ENCODE results near the gene ITGB2. TPM values are rescaled to one million over a fixed set of nuclear protein-coding genes. Genes with fewer than 3 reads are reported as not detected.
"Not testable (repeated sequence)": the region's sequence is repeated elsewhere in the genome, so short reads cannot be mapped to it uniquely, and the experiment has no call there.

Gene ITGB2
- polyA plus RNA-seq, 1 donor: 17.1 TPM

GRCh38 chr21:44914176-44914874 lies 6.4 kb downstream of the ITGB2 start:
- H3K27me3 ChIP-seq (ENCODE audit: control insufficient read depth, insufficient read depth, low read length): no peaks in the 10 kb centered on the region
- no peaks in the 10 kb centered on the region for H3K36me3 ChIP-seq (ENCODE audit: control insufficient read depth, insufficient read depth, low read length)
- no peak overlapping the region for H3K4me3 ChIP-seq (ENCODE audit: low read length)
- H3K9me3 ChIP-seq (ENCODE audit: control insufficient read depth, low read depth, low read length): no peaks in the 10 kb centered on the region
- H3K4me1 ChIP-seq (ENCODE audit: control insufficient read depth, insufficient read depth, low read length): peaks cover 46% of the 10 kb centered on the region
- H3K27ac ChIP-seq (ENCODE audit: low read length): peak overlapping the region; percentile 47
- DNase-seq: peak; percentile 35 to 42
- WGBS (ENCODE audit: insufficient coverage, low lambda C conversion rate): 94% methylated on average over 2 of the region's 18 CpGs

GRCh38 chr21:44913425-44914175 lies 7.1 kb downstream of the ITGB2 start:
- Histone ChIP-seq H3K36me3 (ENCODE audit: control insufficient read depth, insufficient read depth, low read length) (no peaks in the 10 kb centered on the region), H3K9me3 (ENCODE audit: control insufficient read depth, low read depth, low read length) (peaks cover 2% of the 10 kb centered on the region), H3K4me3 (ENCODE audit: low read length) (no peak overlapping the region), H3K27me3 (ENCODE audit: control insufficient read depth, insufficient read depth, low read length) (no peaks in the 10 kb centered on the region), H3K4me1 (ENCODE audit: control insufficient read depth, insufficient read depth, low read length) (peaks cover 46% of the 10 kb centered on the region), H3K27ac (ENCODE audit: low read length) (peak overlapping the region; percentile 47)
- DNase-seq: peak in 1 of 2 donors; percentile 26
- WGBS (ENCODE audit: insufficient coverage, low lambda C conversion rate): no CpG with 5 or more reads among the region's 7 CpGs

- Histone ChIP-seq H3K27ac (ENCODE audit: low read length) (peak overlapping the region; percentile 84), H3K4me1 (ENCODE audit: control insufficient read depth, insufficient read depth, low read length) (peaks cover 48% of the 10 kb centered on the region)
- peak; percentile 66 to 81 for DNase-seq
- not testable (repeated sequence) for H3K27me3 ChIP-seq (ENCODE audit: control insufficient read depth, insufficient read depth, low read length); H3K36me3 ChIP-seq (ENCODE audit: control insufficient read depth, insufficient read depth, low read length); H3K9me3 ChIP-seq (ENCODE audit: control insufficient read depth, low read depth, low read length); H3K4me3 ChIP-seq (ENCODE audit: low read length)
- no CpG with 5 or more reads among the region's 25 CpGs for WGBS (ENCODE audit: insufficient coverage, low lambda C conversion rate)
Observed at GRCh38 chr21:44912506-44913412, 7.9 kb downstream of the ITGB2 start.

GRCh38 chr21:44912158-44912473 lies 8.6 kb downstream of the ITGB2 start:
- no CpG with 5 or more reads among the region's 8 CpGs for WGBS (ENCODE audit: insufficient coverage, low lambda C conversion rate)
- no peak for DNase-seq
- Histone ChIP-seq H3K27me3 (ENCODE audit: control insufficient read depth, insufficient read depth, low read length) (no peaks in the 10 kb centered on the region), H3K27ac (ENCODE audit: low read length) (peak overlapping the region; percentile 84), H3K4me3 (ENCODE audit: low read length) (no peak overlapping the region), H3K4me1 (ENCODE audit: control insufficient read depth, insufficient read depth, low read length) (peaks cover 44% of the 10 kb centered on the region), H3K36me3 (ENCODE audit: control insufficient read depth, insufficient read depth, low read length) (no peaks in the 10 kb centered on the region), H3K9me3 (ENCODE audit: control insufficient read depth, low read depth, low read length) (peaks cover 2% of the 10 kb centered on the region)

- peak in 1 of 2 donors; percentile 20 for DNase-seq
- Histone ChIP-seq H3K27ac (ENCODE audit: low read length) (peak overlapping the region; percentile 84), H3K4me3 (ENCODE audit: low read length) (no peak overlapping the region)
Observed at GRCh38 chr21:44911384-44912157, 9.1 kb downstream of the ITGB2 start.

GRCh38 chr21:44911068-44911383 lies 9.7 kb downstream of the ITGB2 start:
- no peaks in the 10 kb centered on the region for H3K36me3 ChIP-seq (ENCODE audit: control insufficient read depth, insufficient read depth, low read length)
- H3K4me3 ChIP-seq (ENCODE audit: low read length): no peak overlapping the region
- no peak overlapping the region for H3K27ac ChIP-seq (ENCODE audit: low read length)
- no CpG with 5 or more reads among the region's 10 CpGs for WGBS (ENCODE audit: insufficient coverage, low lambda C conversion rate)
- no peak for DNase-seq
- peaks cover 2% of the 10 kb centered on the region for H3K9me3 ChIP-seq (ENCODE audit: control insufficient read depth, low read depth, low read length)
- peaks cover 46% of the 10 kb centered on the region for H3K4me1 ChIP-seq (ENCODE audit: control insufficient read depth, insufficient read depth, low read length)
- H3K27me3 ChIP-seq (ENCODE audit: control insufficient read depth, insufficient read depth, low read length): no peaks in the 10 kb centered on the region

More at GRCh38 chr21:44911384-44912157, 9.1 kb downstream of the ITGB2 start:
- no peaks in the 10 kb centered on the region for H3K27me3 ChIP-seq (ENCODE audit: control insufficient read depth, insufficient read depth, low read length)
- no peaks in the 10 kb centered on the region for H3K36me3 ChIP-seq (ENCODE audit: control insufficient read depth, insufficient read depth, low read length)
- H3K9me3 ChIP-seq (ENCODE audit: control insufficient read depth, low read depth, low read length): peaks cover 2% of the 10 kb centered on the region
- peaks cover 46% of the 10 kb centered on the region for H3K4me1 ChIP-seq (ENCODE audit: control insufficient read depth, insufficient read depth, low read length)
- no CpG with 5 or more reads among the region's 19 CpGs for WGBS (ENCODE audit: insufficient coverage, low lambda C conversion rate)

- peaks cover 2% of the 10 kb centered on the region for H3K9me3 ChIP-seq (ENCODE audit: control insufficient read depth, low read depth, low read length)
- H3K4me3 ChIP-seq (ENCODE audit: low read length): no peak overlapping the region
- WGBS (ENCODE audit: insufficient coverage, low lambda C conversion rate): no CpG with 5 or more reads among the region's 27 CpGs
- no peak for DNase-seq
- no peak overlapping the region for H3K27ac ChIP-seq (ENCODE audit: low read length)
- H3K27me3 ChIP-seq (ENCODE audit: control insufficient read depth, insufficient read depth, low read length): no peaks in the 10 kb centered on the region
- no peaks in the 10 kb centered on the region for H3K36me3 ChIP-seq (ENCODE audit: control insufficient read depth, insufficient read depth, low read length)
- peaks cover 46% of the 10 kb centered on the region for H3K4me1 ChIP-seq (ENCODE audit: control insufficient read depth, insufficient read depth, low read length)
Observed at GRCh38 chr21:44910229-44911067, 10.3 kb downstream of the ITGB2 start.

GRCh38 chr21:44909719-44910118 lies 11.0 kb downstream of the ITGB2 start:
- Histone ChIP-seq H3K4me1 (ENCODE audit: control insufficient read depth, insufficient read depth, low read length) (peaks cover 46% of the 10 kb centered on the region), H3K27ac (ENCODE audit: low read length) (no peak overlapping the region), H3K27me3 (ENCODE audit: control insufficient read depth, insufficient read depth, low read length) (no peaks in the 10 kb centered on the region)

GRCh38 chr21:44908908-44909307 lies 11.8 kb downstream of the ITGB2 start:
- Histone ChIP-seq H3K27ac (ENCODE audit: low read length) (peak overlapping the region; percentile 32), H3K4me1 (ENCODE audit: control insufficient read depth, insufficient read depth, low read length) (peaks cover 38% of the 10 kb centered on the region), H3K27me3 (ENCODE audit: control insufficient read depth, insufficient read depth, low read length) (no peaks in the 10 kb centered on the region), H3K4me3 (ENCODE audit: low read length) (no peak overlapping the region), H3K9me3 (ENCODE audit: control insufficient read depth, low read depth, low read length) (peaks cover 2% of the 10 kb centered on the region), H3K36me3 (ENCODE audit: control insufficient read depth, insufficient read depth, low read length) (no peaks in the 10 kb centered on the region)
- no peak for DNase-seq
- no CpG with 5 or more reads among the region's 21 CpGs for WGBS (ENCODE audit: insufficient coverage, low lambda C conversion rate)

More at GRCh38 chr21:44909719-44910118, 11.0 kb downstream of the ITGB2 start:
- Histone ChIP-seq H3K9me3 (ENCODE audit: control insufficient read depth, low read depth, low read length) (peaks cover 2% of the 10 kb centered on the region), H3K4me3 (ENCODE audit: low read length) (no peak overlapping the region), H3K36me3 (ENCODE audit: control insufficient read depth, insufficient read depth, low read length) (no peaks in the 10 kb centered on the region)
- no peak for DNase-seq
- WGBS (ENCODE audit: insufficient coverage, low lambda C conversion rate): no CpG with 5 or more reads among the region's 9 CpGs
